BLaER1 (cell line): ENCODE measurements around the gene MAD1L1.

Experiments
- H3K27ac ChIP-seq: shearing (Covaris generic); formaldehyde crosslinking; 2 replicates; pipeline ENCODE4 v1.8.1; 2022
- H3K27me3 ChIP-seq: shearing (Covaris generic); formaldehyde crosslinking; 2 replicates; pipeline ENCODE4 v1.8.1; 2022
- H3K36me3 ChIP-seq: shearing (Covaris generic); formaldehyde crosslinking; 2 replicates; pipeline ENCODE4 v1.8.1; 2022
- H3K4me1 ChIP-seq: shearing (Covaris generic); formaldehyde crosslinking; 2 replicates; pipeline ENCODE4 v1.8.1; 2022
- H3K4me2 ChIP-seq: shearing (Covaris generic); formaldehyde crosslinking; 2 replicates; pipeline ENCODE4 v1.8.1; 2022
- H3K4me3 ChIP-seq: shearing (Covaris generic); formaldehyde crosslinking; 2 replicates; pipeline ENCODE4 v1.8.1; 2022
- H3K9ac ChIP-seq: shearing (Covaris generic); formaldehyde crosslinking; 2 replicates; pipeline ENCODE4 v1.8.1; 2022
- H3K9me3 ChIP-seq: shearing (Covaris generic); formaldehyde crosslinking; 2 replicates; pipeline ENCODE4 v1.8.1; 2022
- H4K20me1 ChIP-seq: shearing (Covaris generic); formaldehyde crosslinking; 2 replicates; pipeline ENCODE4 v1.8.1; 2022
- Cebpa-rat ChIP-seq: shearing (Covaris generic); IDR thresholded peaks from 2 replicates; pipeline ENCODE4 v1.8.1; 2022

Gene MAD1L1

DNA sequence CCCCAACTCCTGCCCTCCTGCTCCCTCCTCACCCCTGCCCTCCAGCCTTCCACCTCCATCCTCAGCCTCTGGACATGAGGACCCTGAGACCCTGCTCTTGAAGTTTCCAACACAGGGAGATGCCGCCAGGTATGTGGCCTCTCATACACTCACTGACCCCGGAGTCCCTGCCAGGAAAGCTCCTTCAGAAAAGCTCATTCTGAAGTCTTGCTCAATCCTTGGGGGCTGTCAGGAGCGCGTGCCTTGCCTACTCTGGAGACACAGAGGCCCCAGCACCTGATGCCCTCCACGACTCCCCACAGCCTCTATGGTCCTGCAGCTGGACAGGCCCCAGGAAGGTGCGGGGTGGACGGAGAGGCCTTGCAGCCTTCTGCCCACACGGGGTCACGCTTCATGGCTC is 20.3 kb upstream of the MAD1L1 start:
- Histone ChIP-seq H3K4me1 (peaks cover 80% of the 10 kb centered on the region), H3K27me3 (no peaks in the 10 kb centered on the region), H3K9me3 (no peaks in the 10 kb centered on the region), H3K9ac (no peak overlapping the region), H3K27ac (peak overlapping the region; percentile 44), H3K36me3 (peaks cover 72% of the 10 kb centered on the region), H3K4me2 (peak overlapping the region; percentile 32), H3K4me3 (no peak overlapping the region), H4K20me1 (peaks cover 25% of the 10 kb centered on the region)
- TF ChIP-seq Cebpa-rat = no peak

- peaks cover 25% of the 10 kb centered on the region for H4K20me1 ChIP-seq
- TF ChIP-seq Cebpa-rat = no peak
- no peak overlapping the region for H3K4me3 ChIP-seq
- H3K4me1 ChIP-seq = peaks cover 80% of the 10 kb centered on the region
- peak overlapping the region; percentile 50; the same call in 1 of the 2 replicates for H3K9ac ChIP-seq
- H3K27me3 ChIP-seq = no peaks in the 10 kb centered on the region
- no peaks in the 10 kb centered on the region for H3K9me3 ChIP-seq
- H3K4me2 ChIP-seq = peak overlapping the region; percentile 77
- H3K27ac ChIP-seq = peak overlapping the region; percentile 53
- peaks cover 65% of the 10 kb centered on the region for H3K36me3 ChIP-seq
These were observed 19.4 kb upstream of the MAD1L1 start for GRCh38 chr7:2251841-2252771.

DNA sequence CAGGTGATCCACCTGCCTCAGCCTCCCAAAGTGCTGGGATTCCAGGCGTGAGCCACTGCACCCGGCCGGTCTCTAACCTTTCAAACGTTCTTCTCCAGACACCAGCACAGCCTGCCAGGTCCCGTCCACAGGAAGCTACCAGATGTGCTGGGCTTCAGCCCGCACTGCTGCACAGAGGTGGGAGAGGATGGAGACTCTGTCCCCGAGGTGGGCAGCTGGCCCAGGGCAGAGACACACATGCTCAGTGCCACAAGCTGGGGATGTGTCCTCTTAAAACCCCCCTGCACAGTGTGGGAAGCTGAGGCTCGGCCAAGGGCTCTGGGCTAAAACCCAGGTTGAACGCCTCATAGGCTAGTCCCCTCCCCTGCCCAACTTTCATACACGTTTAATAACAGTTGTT is 18.6 kb upstream of the MAD1L1 start:
- H4K20me1 ChIP-seq = peaks cover 25% of the 10 kb centered on the region
- no peak overlapping the region for H3K9ac ChIP-seq
- no peak for TF ChIP-seq Cebpa-rat
- no peaks in the 10 kb centered on the region for H3K27me3 ChIP-seq
- H3K36me3 ChIP-seq = peaks cover 58% of the 10 kb centered on the region
- H3K27ac ChIP-seq = no peak overlapping the region
- peak overlapping the region; percentile 77; the same call in 1 of the 2 replicates for H3K4me2 ChIP-seq
- no peaks in the 10 kb centered on the region for H3K9me3 ChIP-seq
- H3K4me3 ChIP-seq = no peak overlapping the region
- H3K4me1 ChIP-seq = peaks cover 84% of the 10 kb centered on the region

- TF ChIP-seq Cebpa-rat = no peak
- no peaks in the 10 kb centered on the region for H3K9me3 ChIP-seq
- H3K36me3 ChIP-seq = peaks cover 43% of the 10 kb centered on the region
- no peak overlapping the region; the same call in 1 of the 2 replicates for H3K9ac ChIP-seq
- H3K27me3 ChIP-seq = no peaks in the 10 kb centered on the region
- peaks cover 17% of the 10 kb centered on the region for H4K20me1 ChIP-seq
- H3K27ac ChIP-seq = peak overlapping the region; percentile 55; the same call in 1 of the 2 replicates
- H3K4me1 ChIP-seq = peaks cover 99% of the 10 kb centered on the region
- peak overlapping the region; percentile 99 for H3K4me2 ChIP-seq
- H3K4me3 ChIP-seq = no peak overlapping the region
These were observed 17.1 kb upstream of the MAD1L1 start for GRCh38 chr7:2249744-2250323.

- peaks cover 36% of the 10 kb centered on the region for H3K36me3 ChIP-seq
These were observed 16.4 kb upstream of the MAD1L1 start for GRCh38 chr7:2248984-2249694.

DNA sequence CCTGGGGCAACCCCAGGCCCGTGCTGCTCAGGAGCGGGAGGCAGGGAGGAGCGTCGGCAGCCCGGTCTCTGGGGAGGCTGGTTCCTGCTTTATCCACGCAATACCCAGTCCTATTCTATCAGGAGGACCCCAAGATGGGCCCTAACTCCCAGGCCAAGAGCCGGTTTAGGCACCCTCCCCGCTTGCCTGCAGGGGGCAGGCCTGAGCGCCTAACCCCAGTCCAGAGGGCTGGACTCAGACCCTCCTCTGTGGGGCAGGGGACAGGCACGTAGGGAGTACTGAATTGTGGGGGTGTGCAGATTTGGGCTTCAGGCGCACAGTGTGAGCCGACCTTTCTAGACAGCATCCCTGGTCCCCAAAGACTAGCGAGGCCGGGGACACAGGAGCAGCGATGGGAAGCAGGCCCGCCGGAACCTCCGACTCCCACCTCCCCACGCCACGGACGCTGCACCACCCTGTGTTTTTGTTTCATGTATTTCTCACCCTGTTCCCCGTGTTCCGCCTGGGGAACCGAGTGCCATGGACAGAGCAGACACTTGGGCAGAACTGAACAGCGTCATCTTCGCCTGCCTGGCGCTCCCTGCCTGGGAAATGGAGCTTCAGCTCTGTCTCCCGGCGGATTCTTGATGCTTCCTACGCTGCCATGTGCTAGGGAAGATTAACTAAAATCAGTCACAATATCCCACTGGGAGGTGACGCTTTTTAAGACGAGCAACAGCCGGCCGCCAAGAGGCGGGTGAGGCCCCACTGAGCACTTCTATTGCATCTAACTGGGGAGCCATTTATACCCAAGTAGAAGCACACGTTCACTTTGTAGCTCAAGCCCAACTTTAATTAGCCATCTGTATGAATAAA is 14.6 kb upstream of the MAD1L1 start:
- no peaks in the 10 kb centered on the region for H3K9me3 ChIP-seq
- H3K27me3 ChIP-seq = no peaks in the 10 kb centered on the region
- H3K4me2 ChIP-seq = peak overlapping the region; percentile 99
- peaks cover 17% of the 10 kb centered on the region for H4K20me1 ChIP-seq
- H3K9ac ChIP-seq = peak overlapping the region; percentile 89
- no peak for TF ChIP-seq Cebpa-rat
- peak overlapping the region; percentile 95 for H3K27ac ChIP-seq
- H3K36me3 ChIP-seq = peaks cover 25% of the 10 kb centered on the region
- peak overlapping the region; percentile 98 for H3K4me3 ChIP-seq
- H3K4me1 ChIP-seq = peaks cover 100% of the 10 kb centered on the region

More at GRCh38 chr7:2248984-2249694, 16.4 kb upstream of the MAD1L1 start:
- H4K20me1 ChIP-seq = peaks cover 17% of the 10 kb centered on the region
- peaks cover 99% of the 10 kb centered on the region for H3K4me1 ChIP-seq
- H3K27ac ChIP-seq = peak overlapping the region; percentile 55
- H3K9ac ChIP-seq = peak overlapping the region; percentile 30
- peak overlapping the region; percentile 99 for H3K4me2 ChIP-seq
- H3K9me3 ChIP-seq = no peaks in the 10 kb centered on the region
- H3K27me3 ChIP-seq = no peaks in the 10 kb centered on the region
- no peak for TF ChIP-seq Cebpa-rat
- H3K4me3 ChIP-seq = no peak overlapping the region

- H3K9ac ChIP-seq = peak overlapping the region; percentile 89
- no peaks in the 10 kb centered on the region for H3K27me3 ChIP-seq
- peak overlapping the region; percentile 98 for H3K4me3 ChIP-seq
- H3K4me2 ChIP-seq = peak overlapping the region; percentile 99
- peaks cover 92% of the 10 kb centered on the region for H3K4me1 ChIP-seq
- peaks cover 11% of the 10 kb centered on the region for H4K20me1 ChIP-seq
- TF ChIP-seq Cebpa-rat = no peak
- peak overlapping the region; percentile 95 for H3K27ac ChIP-seq
- H3K9me3 ChIP-seq = no peaks in the 10 kb centered on the region
- peaks cover 13% of the 10 kb centered on the region for H3K36me3 ChIP-seq
These were observed 13.3 kb upstream of the MAD1L1 start for GRCh38 chr7:2245883-2246675.

DNA sequence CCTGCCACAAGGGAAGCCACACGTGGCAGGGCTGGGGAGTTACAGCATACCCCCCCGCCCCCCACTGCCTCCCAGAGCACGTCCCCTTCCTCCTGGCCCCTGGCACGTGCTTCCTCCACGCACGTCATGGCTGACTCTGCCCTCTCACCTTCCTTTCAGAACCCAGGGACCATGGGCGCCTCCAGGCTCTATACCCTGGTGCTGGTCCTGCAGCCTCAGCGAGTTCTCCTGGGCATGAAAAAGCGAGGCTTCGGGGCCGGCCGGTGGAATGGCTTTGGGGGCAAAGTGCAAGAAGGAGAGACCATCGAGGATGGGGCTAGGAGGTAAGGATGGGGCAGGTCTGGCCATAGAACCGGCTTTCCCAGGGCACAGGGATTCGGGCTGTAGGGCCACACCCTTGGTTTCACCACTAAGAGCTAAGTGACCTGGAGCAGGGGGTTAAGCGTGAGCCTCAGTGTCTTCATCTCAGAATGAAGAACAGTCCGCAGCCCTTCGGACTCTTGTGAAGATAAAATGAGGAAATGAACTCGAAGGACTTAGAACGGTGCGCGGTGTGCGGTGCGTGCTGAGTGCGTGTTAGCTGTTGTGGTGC is 11.8 kb upstream of the MAD1L1 start:
- Histone ChIP-seq H4K20me1 (peaks cover 4% of the 10 kb centered on the region), H3K36me3 (peaks cover 6% of the 10 kb centered on the region), H3K27me3 (no peaks in the 10 kb centered on the region), H3K4me2 (peak overlapping the region; percentile 99), H3K4me1 (peaks cover 90% of the 10 kb centered on the region), H3K9ac (peak overlapping the region; percentile 89), H3K4me3 (peak overlapping the region; percentile 98), H3K27ac (peak overlapping the region; percentile 95), H3K9me3 (no peaks in the 10 kb centered on the region)
- TF ChIP-seq Cebpa-rat = no peak
